ENCODE data around the gene ADAMTS17.

DNA sequence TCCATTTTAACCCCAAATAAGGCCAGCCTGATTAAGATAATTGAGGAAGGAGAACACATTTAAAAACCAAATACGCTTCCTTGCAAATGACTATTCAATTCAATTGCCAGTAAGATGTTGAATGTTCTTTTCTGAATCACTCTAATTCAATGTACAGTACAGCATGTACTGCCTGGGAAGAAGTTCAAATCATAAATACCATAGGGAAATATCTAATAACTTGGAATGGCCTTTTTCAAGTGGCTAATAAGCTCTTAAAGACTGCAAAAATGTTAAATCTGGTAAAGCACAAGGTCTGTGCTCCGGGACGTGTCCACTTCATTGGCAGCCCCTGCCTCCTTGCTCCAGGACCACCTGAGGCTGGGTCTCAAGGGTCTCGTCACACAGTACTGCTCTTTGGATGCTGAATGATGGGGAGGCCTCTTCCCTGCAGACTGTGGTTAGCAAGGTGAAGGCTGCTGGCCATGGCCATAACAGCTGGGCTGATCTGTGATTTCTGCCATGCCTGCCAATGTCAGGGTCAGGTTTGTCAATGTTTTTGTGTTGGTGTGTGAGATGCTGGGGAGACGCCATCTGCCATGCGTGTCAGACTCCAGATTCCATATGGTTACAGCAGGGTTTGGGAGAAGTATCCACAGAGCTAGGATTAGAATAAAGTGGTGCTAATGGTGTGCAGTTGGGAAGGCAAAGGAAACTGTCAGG lies 300.5 kb downstream of the ADAMTS17 start:
- TF ChIP-seq, protein P1, sequence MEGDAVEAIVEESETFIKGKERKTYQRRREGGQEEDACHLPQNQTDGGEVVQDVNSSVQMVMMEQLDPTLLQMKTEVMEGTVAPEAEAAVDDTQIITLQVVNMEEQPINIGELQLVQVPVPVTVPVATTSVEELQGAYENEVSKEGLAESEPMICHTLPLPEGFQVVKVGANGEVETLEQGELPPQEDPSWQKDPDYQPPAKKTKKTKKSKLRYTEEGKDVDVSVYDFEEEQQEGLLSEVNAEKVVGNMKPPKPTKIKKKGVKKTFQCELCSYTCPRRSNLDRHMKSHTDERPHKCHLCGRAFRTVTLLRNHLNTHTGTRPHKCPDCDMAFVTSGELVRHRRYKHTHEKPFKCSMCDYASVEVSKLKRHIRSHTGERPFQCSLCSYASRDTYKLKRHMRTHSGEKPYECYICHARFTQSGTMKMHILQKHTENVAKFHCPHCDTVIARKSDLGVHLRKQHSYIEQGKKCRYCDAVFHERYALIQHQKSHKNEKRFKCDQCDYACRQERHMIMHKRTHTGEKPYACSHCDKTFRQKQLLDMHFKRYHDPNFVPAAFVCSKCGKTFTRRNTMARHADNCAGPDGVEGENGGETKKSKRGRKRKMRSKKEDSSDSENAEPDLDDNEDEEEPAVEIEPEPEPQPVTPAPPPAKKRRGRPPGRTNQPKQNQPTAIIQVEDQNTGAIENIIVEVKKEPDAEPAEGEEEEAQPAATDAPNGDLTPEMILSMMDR (IDR thresholded peaks at IDR 0.05 in 2 of 3, conservative IDR thresholded peaks at IDR 0.05 in 1 of 3; ENCODE audit: borderline replicate concordance in 1 of 3, insufficient read depth in 1 of 3, low read depth in 2 of 3, low read length in 2 of 3), result no peak
- TF ChIP-seq EGR1 (IDR thresholded peaks at IDR 0.05; ENCODE audit: low read depth), result no peak
- no peak for TF ChIP-seq EZH2 (IDR thresholded peaks at IDR 0.05)

Measured in HCT116 (cell line).